DOHH2 (cell line): ENCODE data around the gene PRPS2.

Experiments used
- CTCF ChIP-seq: fragments of 200-600 bp; sonication (generic); IDR thresholded peaks from one replicate; pipeline ENCODE4 v1.5.1; 2014; ENCODE audit warnings: antibody characterized with exemption, mild to moderate bottlenecking, low read depth, low read length; ENCODE audit not compliant: poor library complexity, severe bottlenecking
- EZH2phosphoT487 ChIP-seq: fragments of 200-600 bp; sonication (generic); IDR thresholded peaks from 2 replicates; pipeline ENCODE4 v1.6.1; 2017; ENCODE audit warnings: borderline replicate concordance, mild to moderate bottlenecking, antibody characterized with exemption, low read length, moderate library complexity, mixed read lengths

DNA sequence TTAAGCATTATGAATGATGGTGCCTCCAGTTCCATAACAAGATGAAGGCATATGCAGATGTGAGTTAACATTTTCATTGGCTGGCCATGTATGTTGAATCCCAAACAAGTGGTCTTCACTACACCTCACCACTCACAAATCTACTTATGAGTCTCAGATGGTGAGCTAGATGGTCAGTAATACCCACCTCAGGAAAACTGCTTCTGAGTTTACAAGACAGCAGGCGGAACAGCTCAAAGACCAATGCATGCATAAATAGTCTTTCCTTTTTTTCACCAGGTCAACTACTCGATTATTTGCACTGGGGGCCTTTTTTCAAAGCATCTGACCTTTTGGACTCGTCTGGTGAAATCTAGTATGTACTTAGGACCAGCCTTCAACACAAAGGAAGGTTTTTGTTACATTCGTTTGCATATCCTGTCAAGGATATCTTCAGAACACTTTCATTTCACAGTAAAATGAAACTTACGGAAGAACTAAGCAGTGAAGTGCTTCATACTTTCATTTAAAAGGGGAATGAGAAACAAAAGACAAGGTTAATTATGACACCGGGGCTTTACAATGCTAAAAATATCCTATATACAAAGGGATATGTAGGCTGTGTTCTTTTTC, 52.6 kb downstream of the PRPS2 start:
- no peak for TF ChIP-seq CTCF
- TF ChIP-seq EZH2phosphoT487, result no peak
